GM21367 (cell line): Measurements from ENCODE around the gene WASHC1.
A peak's percentile ranks its signal among the peaks of the same experiment; 100 is the strongest.
"Not testable (repeated sequence)": the region's sequence is repeated elsewhere in the genome, so short reads cannot be mapped to it uniquely, and the experiment has no call there.

ENCODE experiments used
- ATAC-seq: cut with Tn5 transposase; IDR thresholded peaks from one replicate; pipeline ENCODE4 v1.9.1; 2021; ENCODE audit not compliant: unreplicated experiment

WASHC1 gene

GRCh38 chr9:29356-29755 lies at the start of gene WASHC1:
WASHC1 (minus strand) TSS chr9:29456; CDS start chr9:24999, 4,457 bp downstream.
- ATAC-seq, result not testable (repeated sequence)

GRCh38 chr9:78333-78732 lies 49.1 kb upstream of the WASHC1 start:
- ATAC-seq, result not testable (repeated sequence)

- ATAC-seq, result not testable (repeated sequence)
Observed at GRCh38 chr9:76389-76788, 47.1 kb upstream of the WASHC1 start.

GRCh38 chr9:73900-74525 lies 44.8 kb upstream of the WASHC1 start:
- ATAC-seq, result not testable (repeated sequence)

GRCh38 chr9:73076-73899 lies 44.0 kb upstream of the WASHC1 start:
- not testable (repeated sequence) for ATAC-seq

GRCh38 chr9:63031-63629 lies 33.9 kb upstream of the WASHC1 start:
- peak; percentile 64 for ATAC-seq

GRCh38 chr9:52678-53077 lies 23.4 kb upstream of the WASHC1 start:
- ATAC-seq, result not testable (repeated sequence)

GRCh38 chr9:48190-48842 lies 19.1 kb upstream of the WASHC1 start:
- ATAC-seq, result not testable (repeated sequence)

- not testable (repeated sequence) for ATAC-seq
Observed at GRCh38 chr9:46639-47271, 17.5 kb upstream of the WASHC1 start.

GRCh38 chr9:46164-46563 lies 16.9 kb upstream of the WASHC1 start:
- ATAC-seq, result not testable (repeated sequence)

GRCh38 chr9:45180-45878 lies 16.1 kb upstream of the WASHC1 start:
- ATAC-seq, result not testable (repeated sequence)

GRCh38 chr9:44416-44815 lies 15.2 kb upstream of the WASHC1 start:
- ATAC-seq, result not testable (repeated sequence)

GRCh38 chr9:43636-44035 lies 14.4 kb upstream of the WASHC1 start:
- ATAC-seq, result not testable (repeated sequence)

GRCh38 chr9:43116-43515 lies 13.9 kb upstream of the WASHC1 start:
- ATAC-seq, result not testable (repeated sequence)

GRCh38 chr9:41819-42218 lies 12.6 kb upstream of the WASHC1 start:
- ATAC-seq, result not testable (repeated sequence)

- not testable (repeated sequence) for ATAC-seq
Observed at GRCh38 chr9:41261-41676, 12.0 kb upstream of the WASHC1 start.

- not testable (repeated sequence) for ATAC-seq
Observed at GRCh38 chr9:32308-32707, 3.1 kb upstream of the WASHC1 start.

- not testable (repeated sequence) for ATAC-seq
Observed at GRCh38 chr9:28775-29174, 481 bp downstream of the WASHC1 start.

- ATAC-seq, result not testable (repeated sequence)
Observed at GRCh38 chr9:21621-22020, 7.6 kb downstream of the WASHC1 start.

- not testable (repeated sequence) for ATAC-seq
Observed at GRCh38 chr9:16875-17274, 12.4 kb downstream of the WASHC1 start.
